MCF 10A (cell line): Measurements from ENCODE around the gene HTT. TPM values are rescaled to one million over a fixed set of nuclear protein-coding genes. Genes with fewer than 3 reads are reported as not detected.

ENCODE experiments used
- BruUV-seq: library from RNA; stranded (reverse); fragments of 400-500 nt; replicated peaks from 2 replicates; lab custom pipeline; 2021; lab: Mats Ljungman, UMichigan
- CTCF ChIA-PET: fragments of 300-600 bp; sonication (Branson Sonifier 250); formaldehyde crosslinking; extraction: SDS; loops from one replicate; lab custom pipeline; 2021; ENCODE audit warnings: antibody characterized with exemption, inconsistent platforms; lab: Yijun Ruan, JAX
- POLR2A ChIA-PET: fragments of 300-600, 350-650 bp; sonication (Branson Sonifier 250); formaldehyde crosslinking; extraction: SDS; loops from one replicate; lab custom pipeline; 2020; ENCODE audit warnings: antibody characterized with exemption, inconsistent platforms; lab: Yijun Ruan, JAX
- DNase-seq: peaks from one replicate; pipeline ENCODE4 v3.0.0-alpha.2; 2018; ENCODE audit not compliant: unreplicated experiment
- H3K27ac Mint-ChIP-seq: one replicate; pipeline ENCODE4 v1.8.0; 2022; ENCODE audit warnings: mild to moderate bottlenecking, low read depth, mixed read lengths; ENCODE audit not compliant: unreplicated experiment
- H3K27me3 Mint-ChIP-seq: one replicate; pipeline ENCODE4 v1.8.0; 2022; ENCODE audit warnings: mixed read lengths; ENCODE audit not compliant: insufficient read depth, unreplicated experiment
- H3K36me3 Mint-ChIP-seq: one replicate; pipeline ENCODE4 v1.8.0; 2022; ENCODE audit warnings: mild to moderate bottlenecking, moderate library complexity, mixed read lengths; ENCODE audit not compliant: insufficient read depth, unreplicated experiment
- H3K4me1 Mint-ChIP-seq: one replicate; pipeline ENCODE4 v1.8.0; 2022; ENCODE audit warnings: mixed read lengths; ENCODE audit not compliant: insufficient read depth, unreplicated experiment
- H3K4me3 Mint-ChIP-seq: one replicate; pipeline ENCODE4 v1.8.0; 2022; ENCODE audit warnings: mild to moderate bottlenecking, moderate library complexity, mixed read lengths; ENCODE audit not compliant: unreplicated experiment
- H3K9me3 Mint-ChIP-seq: one replicate; pipeline ENCODE4 v1.8.0; 2022; ENCODE audit warnings: mixed read lengths; ENCODE audit not compliant: unreplicated experiment
- CTCF ChIP-seq: fragments of 200-600 bp; IDR thresholded peaks from one replicate; pipeline ENCODE4 v1.8.0; 2022; ENCODE audit warnings: antibody characterized with exemption, mild to moderate bottlenecking; ENCODE audit not compliant: unreplicated experiment
- intact Hi-C: fragments of 100-400 bp; cut with micrococcal nuclease; formaldehyde crosslinking; loops from 2 replicates; pipeline ENCODE4 v1.14.1; 2022
- total RNA-seq: library from RNA; stranded (reverse); gene quantifications from 2 replicates; pipeline ENCODE4 v1.2.3, GENCODE V29; 2022

Gene HTT
- total RNA-seq, 1 experiment from 2014 or later, result 47.4 TPM

- no peak for DNase-seq
- POLR2A ChIA-PET, result interaction anchor here (1.0 to 3.1 kb wide), 4 partner anchors 10 to 187 kb away, joined by 3 to 13 read pairs (median 8); no protein-coding TSS in a partner anchor
Measured at GRCh38 chr4:3123181-3123671, 48.7 kb downstream of the HTT start.

GRCh38 chr4:3124070-3124767 is 49.7 kb downstream of the HTT start:
- no peaks in the 10 kb centered on the region for H3K27me3 Mint-ChIP-seq
- intact Hi-C loops, result no loop called here
- H3K9me3 Mint-ChIP-seq, result no peaks in the 10 kb centered on the region
- BruUV-seq, result no TSS peak
- peaks cover 76% of the 10 kb centered on the region for H3K36me3 Mint-ChIP-seq
- CTCF ChIA-PET, result interaction anchor here (1.1 to 3.8 kb wide), 3 partner anchors 10 to 18 kb away, joined by 3 to 33 read pairs (median 6); no protein-coding TSS in a partner anchor
- H3K4me1 Mint-ChIP-seq, result no peaks in the 10 kb centered on the region
- no peak for TF ChIP-seq CTCF
- no peak for DNase-seq
- no peak overlapping the region for H3K4me3 Mint-ChIP-seq
- POLR2A ChIA-PET, result interaction anchor here (1.3 to 3.1 kb wide), 3 partner anchors 11 to 49 kb away, joined by 3 to 13 read pairs (median 10); no protein-coding TSS in a partner anchor
- no peak overlapping the region for H3K27ac Mint-ChIP-seq

More at GRCh38 chr4:3123181-3123671, 48.7 kb downstream of the HTT start:
- CTCF ChIA-PET, result interaction anchor here (0.6 to 3.8 kb wide), 6 partner anchors 9 to 491 kb away, joined by 3 to 33 read pairs (median 4); no protein-coding TSS in a partner anchor
- H3K36me3 Mint-ChIP-seq, result peaks cover 73% of the 10 kb centered on the region
- no peaks in the 10 kb centered on the region for H3K27me3 Mint-ChIP-seq
- no TSS peak for BruUV-seq
- H3K9me3 Mint-ChIP-seq, result no peaks in the 10 kb centered on the region
- H3K27ac Mint-ChIP-seq, result peak overlapping the region; percentile 5
- H3K4me1 Mint-ChIP-seq, result no peaks in the 10 kb centered on the region
- no peak overlapping the region for H3K4me3 Mint-ChIP-seq
- intact Hi-C loops, result no loop called here
- no peak for TF ChIP-seq CTCF

- ChIA-PET POLR2A (interaction anchor here (0.6 kb wide), 1 partner anchor 1153 kb away, joined by 3 read pairs; no protein-coding TSS in a partner anchor), CTCF (interaction anchor here (0.8 to 2.3 kb wide), 4 partner anchors 8 to 22 kb away, joined by 3 to 10 read pairs (median 6); no protein-coding TSS in a partner anchor)
Measured at GRCh38 chr4:3127112-3127511, 52.6 kb downstream of the HTT start.

More at GRCh38 chr4:3127112-3127511, 52.6 kb downstream of the HTT start:
- intact Hi-C loops, result no loop called here
- H3K27ac Mint-ChIP-seq, result no peak overlapping the region
- no peak overlapping the region for H3K4me3 Mint-ChIP-seq
- no peaks in the 10 kb centered on the region for H3K27me3 Mint-ChIP-seq
- peaks cover 79% of the 10 kb centered on the region for H3K36me3 Mint-ChIP-seq
- no peak for TF ChIP-seq CTCF
- BruUV-seq, result no TSS peak
- H3K9me3 Mint-ChIP-seq, result no peaks in the 10 kb centered on the region
- H3K4me1 Mint-ChIP-seq, result no peaks in the 10 kb centered on the region
- no peak for DNase-seq
